NCI-H774 (cell line): Measurements from ENCODE around the gene HLA-DRB5.
"Not testable (repeated sequence)": the region's sequence is repeated elsewhere in the genome, so short reads cannot be mapped to it uniquely, and the experiment has no call there.

Experiments
- DNase-seq: peaks from one replicate; lab custom pipeline; 2025; lab: John Stamatoyannopoulos, UW

HLA-DRB5 gene

DNA sequence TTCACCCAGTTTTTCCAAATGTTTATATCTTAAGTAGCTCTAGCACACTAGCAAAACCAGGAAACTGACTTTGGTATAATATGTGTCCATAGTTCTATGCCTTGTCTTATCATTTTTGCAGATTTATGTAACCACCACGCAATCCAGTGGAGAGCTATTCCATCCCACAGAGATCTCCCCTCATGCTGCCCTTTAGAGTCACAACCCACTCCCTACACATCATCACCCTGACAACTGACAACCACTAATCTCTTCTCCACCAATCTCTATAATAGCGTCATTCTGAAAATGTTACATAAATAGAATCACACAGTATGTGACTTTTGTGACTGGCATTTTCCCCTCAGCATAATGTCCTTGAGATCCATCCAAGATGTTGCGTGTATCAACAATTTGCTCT lies 29.1 kb downstream of the HLA-DRB5 start:
- no peak for DNase-seq

- no peak for DNase-seq
Observed at GRCh38 chr6:32492351-32492750, 37.7 kb downstream of the HLA-DRB5 start.

- no peak for DNase-seq
Observed at GRCh38 chr6:32491700-32492099, 38.4 kb downstream of the HLA-DRB5 start.

GRCh38 chr6:32488083-32488482 lies 42.0 kb downstream of the HLA-DRB5 start:
- DNase-seq: no peak

DNA sequence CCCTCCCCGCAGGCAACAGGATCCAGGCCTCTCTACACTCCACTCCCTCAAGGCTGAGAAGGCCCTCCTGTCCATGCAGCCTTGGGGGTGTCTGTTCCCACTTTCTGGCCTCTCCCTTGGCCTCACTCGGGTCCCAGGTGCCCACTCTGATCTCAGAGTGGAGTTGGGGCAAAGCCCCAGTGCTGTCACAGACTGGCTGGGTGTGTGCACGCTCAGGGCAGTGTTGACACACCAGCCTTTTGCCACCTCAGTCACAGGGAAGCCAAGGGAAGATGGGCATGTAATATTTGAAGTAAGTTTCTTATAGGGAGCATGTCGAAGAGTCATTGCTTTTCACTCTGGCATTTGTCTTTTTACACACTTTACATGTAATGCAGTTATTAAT lies 45.5 kb downstream of the HLA-DRB5 start:
- no peak for DNase-seq

GRCh38 chr6:32483968-32484613 lies 46.0 kb downstream of the HLA-DRB5 start:
- DNase-seq: no peak

DNA sequence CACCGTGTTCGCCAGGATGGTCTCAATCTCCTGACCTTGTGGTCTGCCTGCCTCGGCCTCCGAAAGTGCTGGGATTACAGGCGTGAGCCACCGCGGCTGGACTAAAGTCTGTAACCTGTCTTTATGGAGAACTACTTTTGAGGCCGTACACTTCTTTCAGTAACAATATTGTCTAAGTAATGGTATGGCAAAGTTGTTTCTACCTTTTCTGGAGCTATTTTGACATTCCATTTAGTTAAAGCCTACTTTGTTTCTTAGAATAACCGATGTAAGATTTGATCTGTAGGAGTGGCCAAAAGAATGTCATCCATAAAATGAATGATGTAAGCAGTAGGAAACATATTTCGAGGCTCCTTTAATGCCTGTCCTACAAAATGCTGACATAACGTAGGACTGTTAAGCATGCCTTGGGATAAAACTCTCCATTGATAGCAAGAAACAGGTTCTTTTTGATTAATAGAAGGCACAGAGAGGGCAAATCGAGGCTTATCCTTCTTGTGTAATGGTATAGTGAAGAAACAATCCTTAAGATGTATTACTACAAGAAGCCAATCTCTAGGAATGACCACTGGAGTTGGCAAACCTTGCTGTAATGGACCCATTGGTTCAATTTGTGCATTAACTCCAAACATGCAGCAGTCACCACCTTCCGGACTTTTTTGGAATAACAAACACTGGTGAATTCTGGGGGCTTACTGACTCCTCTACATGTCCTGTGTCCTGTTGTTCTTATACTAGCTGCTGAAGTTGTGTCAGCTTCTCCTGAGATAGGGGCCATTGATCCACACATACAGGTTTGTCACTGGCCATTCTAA lies 54.5 kb downstream of the HLA-DRB5 start:
- DNase-seq: no peak

DNA sequence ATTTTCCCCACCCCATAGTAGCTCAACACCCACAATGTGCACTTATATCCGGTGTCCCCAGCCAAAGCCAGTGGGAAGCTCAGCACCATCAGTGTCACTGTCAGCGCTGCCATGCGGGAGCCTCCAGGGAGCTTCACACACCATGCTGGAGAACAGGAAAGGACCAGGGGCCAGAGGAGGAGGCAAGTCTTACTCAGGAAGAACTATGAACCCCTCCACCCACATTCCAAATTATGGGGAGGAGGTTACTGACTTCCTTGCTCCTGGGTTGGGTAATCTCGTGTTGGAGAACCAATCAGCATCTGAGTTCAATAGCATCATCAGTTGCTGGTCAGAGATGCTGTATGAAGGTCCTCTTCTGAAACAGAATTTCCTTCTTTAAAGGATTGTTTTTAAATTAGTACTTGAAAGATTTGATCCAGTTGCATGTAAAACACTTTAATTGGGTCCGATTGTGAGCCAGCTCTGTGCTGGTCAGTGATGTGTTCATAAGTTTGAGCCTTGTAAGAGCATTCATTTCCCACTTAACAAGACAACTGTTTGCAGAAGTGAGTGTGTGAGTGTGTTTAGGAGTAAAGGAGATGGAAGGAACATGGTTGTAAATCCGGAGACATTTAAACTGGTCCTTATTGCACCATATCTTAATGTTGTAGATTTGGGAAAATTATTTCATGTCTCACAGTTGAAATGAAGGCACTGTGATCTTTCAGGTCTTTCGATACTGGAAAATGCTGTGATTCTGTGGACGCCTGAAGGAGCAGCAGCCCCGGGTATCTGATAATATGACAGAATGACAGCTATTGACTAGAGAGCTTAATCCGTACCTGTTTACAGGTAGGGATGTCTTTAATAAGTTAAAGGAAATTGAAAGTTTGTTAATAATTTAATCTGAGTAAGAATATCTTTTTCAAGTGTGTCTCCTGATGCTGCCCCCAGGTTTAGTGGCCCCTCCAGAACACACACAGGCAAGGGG lies 56.4 kb downstream of the HLA-DRB5 start:
- DNase-seq: not testable (repeated sequence)

- no peak for DNase-seq
Observed at GRCh38 chr6:32472781-32473375, 57.2 kb downstream of the HLA-DRB5 start.

DNA sequence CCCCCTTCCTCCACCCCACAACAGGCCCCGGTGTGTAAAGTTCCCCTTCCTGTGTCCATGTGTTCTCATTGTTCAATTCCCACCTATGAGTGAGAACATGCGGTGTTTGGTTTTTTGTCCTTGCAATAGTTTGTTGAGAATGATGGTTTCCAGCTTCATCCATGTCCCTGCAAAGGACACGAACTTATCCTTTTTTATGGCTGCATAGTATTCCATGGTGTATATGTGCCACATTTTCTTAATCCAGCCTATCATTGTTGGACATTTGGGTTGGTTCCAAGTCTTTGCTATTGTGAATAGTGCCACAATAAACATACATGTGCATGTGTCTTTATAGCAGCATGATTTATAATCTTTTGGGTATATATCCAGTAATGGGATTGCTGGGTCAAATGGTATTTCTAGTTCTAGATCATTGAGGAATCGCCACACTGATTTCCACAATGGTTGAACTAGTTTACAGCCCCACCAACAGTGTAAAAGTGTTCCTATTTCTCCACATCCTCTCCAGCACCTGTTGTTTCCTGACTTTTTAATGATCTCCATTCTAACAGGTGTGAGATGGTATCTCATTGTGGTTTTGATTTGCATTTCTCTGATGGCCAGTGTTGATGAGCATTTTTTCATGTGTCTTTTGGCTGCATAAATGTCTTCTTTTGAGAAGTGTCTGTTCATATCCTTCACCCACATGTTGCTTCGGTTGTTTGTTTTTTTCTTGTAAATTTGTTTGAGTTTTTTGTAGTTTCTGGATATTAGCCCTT lies 62.2 kb downstream of the HLA-DRB5 start:
- DNase-seq: not testable (repeated sequence)
